Measurements from ENCODE around the gene FGF12.

The FGF12 gene

GRCh38 chr3:192675958-192676649, 51.2 kb downstream of the FGF12 start:
- DNase-seq, result peak; percentile 56

- DNase-seq, result no peak
Measured at GRCh38 chr3:192655628-192656027, 71.7 kb downstream of the FGF12 start.

DNA sequence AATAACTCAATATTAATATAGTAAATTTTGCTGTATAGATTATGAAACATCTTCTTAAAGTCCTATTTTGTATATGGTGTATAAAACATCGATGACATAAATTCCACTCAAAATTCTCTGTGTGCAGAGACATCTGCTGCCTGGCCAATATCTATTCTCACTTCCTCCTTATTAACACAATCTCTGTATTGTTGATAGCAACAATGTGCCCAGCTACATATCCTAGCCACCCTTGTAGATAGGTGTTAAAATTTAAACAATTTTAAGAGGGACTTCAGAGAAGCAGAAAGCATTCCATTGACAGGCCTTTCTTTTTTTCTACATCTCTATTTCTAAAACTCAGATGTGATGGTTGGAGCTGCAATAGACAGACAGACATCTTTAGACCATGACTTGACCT, 72.3 kb downstream of the FGF12 start:
- no peak for DNase-seq

DNA sequence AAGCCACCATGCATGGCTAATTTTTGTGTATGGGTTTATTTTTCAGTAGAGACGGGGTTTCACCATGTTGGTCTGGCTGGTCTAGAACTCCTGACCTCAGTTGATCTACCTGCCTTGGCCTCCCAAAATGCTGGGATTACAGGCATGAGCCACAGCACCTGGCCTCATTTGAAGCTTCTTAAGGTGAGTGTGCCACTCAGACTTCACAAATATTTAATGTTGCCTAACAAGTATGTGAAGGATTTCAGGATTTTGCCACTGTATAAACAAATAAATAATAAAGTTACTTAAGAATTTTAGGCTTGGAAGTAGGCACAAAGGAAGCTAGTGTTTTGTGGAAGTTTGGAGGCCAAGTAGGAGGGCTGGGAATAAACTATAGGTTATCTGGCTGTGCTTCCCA, 73.5 kb downstream of the FGF12 start:
- no peak for DNase-seq

DNA sequence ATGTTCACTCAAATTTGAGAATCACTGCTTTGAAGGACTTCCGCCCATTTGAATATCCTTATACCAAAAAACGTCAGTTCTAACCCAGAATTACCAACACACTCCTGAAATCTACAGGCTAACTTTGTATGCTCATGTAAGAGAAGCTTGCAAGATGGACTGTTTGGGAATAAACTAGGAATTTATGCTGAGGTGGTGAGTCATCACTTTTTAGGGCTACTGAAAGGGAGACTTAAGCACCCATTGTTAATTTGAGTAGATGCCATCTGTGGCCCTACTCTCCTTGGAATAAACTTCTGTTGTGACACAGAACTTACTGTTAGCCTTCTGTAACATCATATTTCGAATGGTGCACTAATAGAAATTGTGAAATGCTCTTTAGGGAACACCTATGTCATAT, 74.6 kb downstream of the FGF12 start:
- DNase-seq, result no peak

- DNase-seq, result no peak
Measured at GRCh38 chr3:192651836-192652512, 75.4 kb downstream of the FGF12 start.

DNA sequence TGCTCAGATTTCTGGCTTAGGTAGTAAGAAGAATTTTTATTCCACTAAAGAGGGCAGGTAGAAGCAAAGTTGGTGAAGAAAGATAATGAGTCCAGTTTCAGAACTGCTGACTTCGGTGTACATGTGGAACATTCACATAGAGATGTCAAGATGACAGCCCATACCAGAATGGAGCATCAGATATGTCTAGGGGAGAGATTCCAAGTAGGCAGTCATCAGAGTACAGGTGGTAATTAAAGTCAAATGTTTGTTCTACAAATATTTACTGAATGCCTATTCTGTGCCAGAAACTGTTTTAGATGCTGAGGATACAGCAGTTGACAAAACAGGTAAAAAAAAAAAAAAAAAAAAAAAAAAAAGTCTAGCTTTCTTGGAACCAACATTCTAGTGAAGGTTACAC, 81.9 kb downstream of the FGF12 start:
- DNase-seq, result no peak

- no peak for DNase-seq
Measured at GRCh38 chr3:192642651-192643050, 84.7 kb downstream of the FGF12 start.

DNA sequence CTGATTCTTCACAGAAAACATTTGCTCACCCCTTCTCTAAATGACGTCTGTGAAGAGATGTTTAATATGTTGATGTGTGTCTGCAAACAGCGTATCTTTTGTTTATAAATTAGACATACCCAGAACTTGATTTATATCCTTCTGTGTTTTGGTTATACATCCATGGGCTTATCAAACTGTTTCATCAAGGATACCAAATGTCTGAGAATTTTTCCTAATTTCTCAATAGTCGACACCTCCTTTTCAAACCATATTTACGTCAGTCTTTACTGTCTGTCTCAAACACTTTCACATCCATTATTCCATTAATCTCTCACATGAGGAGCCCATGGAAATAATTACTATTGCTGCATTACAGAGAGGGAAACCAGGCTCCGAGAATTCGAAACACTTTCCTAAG, 85.4 kb downstream of the FGF12 start:
- no peak for DNase-seq

DNA sequence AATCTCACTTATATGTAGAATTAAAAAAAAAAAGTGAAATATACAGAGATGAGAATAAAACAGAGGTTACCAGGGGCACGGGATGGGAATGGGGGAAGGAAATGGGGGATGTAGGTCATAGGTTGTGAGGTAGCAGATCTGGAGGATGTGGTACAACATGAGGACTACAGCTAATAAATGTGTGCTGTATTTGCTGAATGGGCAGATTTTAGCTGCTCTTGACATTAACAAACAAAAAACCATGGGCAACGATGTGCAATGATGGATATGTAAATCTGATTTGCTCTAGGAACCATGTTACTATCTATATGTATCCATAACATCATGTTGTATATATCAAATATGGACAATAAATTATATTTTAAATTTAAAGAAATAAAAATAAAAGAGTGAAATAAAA, 87.4 kb downstream of the FGF12 start:
- DNase-seq, result no peak

- DNase-seq, result no peak
Measured at GRCh38 chr3:192637803-192638202, 89.5 kb downstream of the FGF12 start.

- DNase-seq, result no peak
Measured at GRCh38 chr3:192636517-192637444, 90.6 kb downstream of the FGF12 start.

DNA sequence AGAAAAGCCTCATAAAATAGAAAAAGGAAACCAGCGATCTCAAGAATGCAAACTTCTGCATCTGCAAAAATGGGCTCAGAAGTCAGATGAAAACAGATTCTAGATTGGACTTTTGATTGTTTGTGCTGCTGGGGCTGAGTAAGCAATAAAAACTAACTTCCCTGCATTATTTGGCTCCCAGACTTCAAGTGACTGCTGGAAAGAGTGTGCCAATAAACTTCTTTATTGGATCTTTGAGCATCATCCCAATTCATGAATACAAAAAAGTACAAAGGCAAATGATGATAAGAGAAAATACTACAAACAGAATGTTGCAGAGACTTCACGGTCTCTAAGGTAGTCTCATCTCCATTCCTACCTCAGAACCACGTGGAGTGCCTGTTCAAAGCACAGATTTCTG, 97.9 kb downstream of the FGF12 start:
- no peak for DNase-seq

GRCh38 chr3:192621909-192622308, 105.4 kb downstream of the FGF12 start:
- DNase-seq, result no peak

DNA sequence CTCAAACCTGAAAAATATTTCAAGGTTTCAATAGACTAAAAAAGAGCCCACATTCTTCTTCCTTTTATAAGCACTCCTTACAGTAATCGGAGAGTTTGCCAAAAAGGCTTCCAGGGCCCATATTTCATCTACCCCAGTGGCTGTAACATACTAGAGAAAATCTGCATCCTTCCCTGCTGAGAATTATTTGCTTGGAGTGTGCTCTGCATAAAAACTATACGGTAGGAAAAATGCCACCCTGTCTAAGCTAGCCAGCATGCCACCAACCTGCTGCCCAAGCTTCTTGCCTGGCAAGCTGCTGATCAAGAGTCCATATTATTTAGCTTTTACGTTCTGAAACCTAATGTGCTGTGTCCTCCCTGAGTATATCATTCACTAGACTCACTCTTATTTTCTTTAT, 107.1 kb downstream of the FGF12 start:
- no peak for DNase-seq

DNA sequence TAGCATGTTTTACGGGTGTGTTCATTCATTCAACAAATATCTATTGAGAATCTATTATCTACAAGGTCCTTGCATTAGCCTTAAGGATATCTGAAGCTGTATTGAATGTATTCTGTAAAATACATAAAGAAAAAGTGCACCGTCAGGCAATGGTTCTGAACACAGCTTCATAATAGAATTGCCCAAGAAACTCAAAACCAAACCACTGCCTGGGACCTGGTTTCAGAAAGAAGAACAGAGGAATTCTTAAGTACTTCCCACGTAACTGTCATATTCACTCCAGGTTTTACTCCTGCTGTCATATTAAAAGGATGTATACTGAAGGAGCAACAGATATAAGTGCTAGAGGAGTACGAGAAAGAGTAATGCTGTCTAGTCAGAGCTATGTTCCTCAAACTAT, 115.9 kb downstream of the FGF12 start:
- no peak for DNase-seq

- no peak for DNase-seq
Measured at GRCh38 chr3:192608726-192609600, 118.4 kb downstream of the FGF12 start.

GRCh38 chr3:192607798-192608197, 119.5 kb downstream of the FGF12 start:
- no peak for DNase-seq

DNA sequence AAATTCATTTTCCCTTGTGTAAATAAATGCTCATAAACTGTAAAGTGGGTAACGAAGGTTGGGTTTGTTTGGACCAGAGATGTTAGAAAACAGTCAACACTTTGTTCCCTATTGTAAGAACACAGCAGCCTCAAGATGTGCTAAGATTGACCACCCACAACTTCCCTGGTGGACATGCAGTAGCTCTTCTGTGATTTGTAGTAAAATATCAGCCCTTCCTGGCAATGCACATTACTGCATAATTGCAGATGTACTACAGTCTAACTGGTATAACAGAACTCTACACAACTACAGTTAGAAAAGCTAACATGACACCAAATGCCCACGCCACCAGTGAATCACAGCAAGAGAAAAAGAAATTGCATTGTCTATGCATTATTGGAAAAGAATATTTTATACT, 129.4 kb downstream of the FGF12 start:
- DNase-seq, result no peak

GRCh38 chr3:192597506-192597905, 129.8 kb downstream of the FGF12 start:
- no peak for DNase-seq

DNA sequence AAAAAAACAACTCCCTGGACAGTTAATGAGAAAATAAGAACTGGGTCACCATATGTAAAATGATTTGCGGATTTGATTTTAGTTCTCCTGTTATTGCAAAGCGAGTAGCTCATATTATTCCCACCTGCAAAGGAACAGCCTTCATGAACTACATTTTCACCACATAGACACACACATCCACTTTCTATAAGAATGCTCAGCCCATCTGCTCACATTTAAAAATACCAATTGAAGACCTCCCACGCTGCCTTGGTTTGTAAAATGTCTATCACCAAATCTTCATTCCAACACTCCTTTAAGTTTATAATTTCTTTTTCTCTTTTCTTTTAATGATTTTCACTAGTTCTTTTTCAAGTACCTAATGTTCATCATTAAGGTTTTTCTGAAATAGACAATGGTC, 148.6 kb downstream of the FGF12 start:
- no peak for DNase-seq

DNA sequence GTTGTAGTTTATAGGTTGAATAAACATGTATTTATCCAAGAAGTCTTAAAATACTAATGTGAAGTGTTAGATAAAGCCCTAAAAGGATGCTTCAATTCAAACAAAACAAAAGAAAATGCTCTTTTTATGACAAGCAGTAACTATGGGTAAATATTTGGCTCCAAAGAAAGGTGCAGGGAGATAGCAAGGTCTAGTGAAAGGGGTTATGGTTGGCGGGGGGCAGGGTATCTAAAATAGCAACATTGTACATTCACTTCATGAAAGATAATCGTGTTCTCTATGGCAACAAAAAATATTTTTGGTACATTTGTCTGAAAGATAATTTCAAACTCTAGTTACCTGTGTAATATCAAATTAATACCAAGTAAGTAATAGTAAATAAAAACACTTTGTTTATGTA, 149.5 kb downstream of the FGF12 start:
- DNase-seq, result no peak

DNA sequence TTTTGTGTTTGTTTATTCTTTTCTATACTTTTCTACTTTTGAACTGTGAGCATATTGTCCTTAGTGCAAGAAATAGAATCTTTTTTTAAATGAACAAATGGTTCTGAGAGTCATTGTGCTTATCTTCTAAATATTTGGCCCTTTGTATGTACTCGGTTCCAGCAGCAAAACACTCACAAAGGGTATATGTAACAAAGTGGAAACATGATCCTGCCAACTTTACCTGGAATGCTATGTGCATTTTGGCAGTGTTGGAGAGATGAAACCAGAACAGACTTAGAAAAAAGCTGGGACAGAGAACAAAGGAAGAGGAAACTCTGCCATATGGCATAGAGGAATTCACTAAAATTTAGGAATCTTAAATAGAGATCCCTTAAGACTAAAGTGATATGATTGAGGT, 150.1 kb downstream of the FGF12 start:
- no peak for DNase-seq

Measured in MV-4-11 (cell line).